H1 (cell line): ENCODE results near the gene NEURL1B.

ENCODE experiments used
- CTCF ChIP-seq, 3 experiments: IDR thresholded peaks; 1 replicate in 2 of 3; 2 replicates in 1 of 3; pipeline versions ENCODE4 v1.5.1 to v1.6.1; 2011; ENCODE audit warnings: low read length in 3 of 3, mild to moderate bottlenecking in 3 of 3, inconsistent platforms in 2 of 3, low read depth in 1 of 3, moderate library complexity in 1 of 3; ENCODE audit not compliant: insufficient read depth in 1 of 3; ENCODE audit errors: control extremely low read depth in 1 of 3
- EGR1 ChIP-seq: IDR thresholded peaks from 2 replicates; pipeline ENCODE4 v1.6.1; 2011; ENCODE audit warnings: low read depth, low read length, borderline replicate concordance
- FOSL1 ChIP-seq: IDR thresholded peaks from 2 replicates; pipeline ENCODE4 v1.6.1; 2011; ENCODE audit warnings: mild to moderate bottlenecking, low read depth, low read length, moderate library complexity; ENCODE audit not compliant: insufficient read depth
- JUND ChIP-seq: IDR thresholded peaks from 2 replicates; pipeline ENCODE4 v1.6.1; 2011; ENCODE audit warnings: mild to moderate bottlenecking, improper control_type of control experiment, low read length

- TF ChIP-seq FOSL1 = no peak
- TF ChIP-seq JUND = no peak
- no peak for TF ChIP-seq EGR1
- no peak for TF ChIP-seq CTCF (IDR thresholded peaks at IDR 0.05; ENCODE audit: control extremely low read depth in 1 of 3, insufficient read depth in 1 of 3, low read depth in 1 of 3, low read length in 3 of 3)
Observed at GRCh38 chr5:172680921-172681320, 39.9 kb downstream of the NEURL1B start.
